GM12873 (cell line): ENCODE data around the gene NCOA5.

ENCODE experiments used
- TF ChIP-seq, protein P1 (sequence below): IDR thresholded peaks from 2 replicates; pipeline ENCODE4 v1.5.1; 2012; ENCODE audit warnings: low read depth, mild to moderate bottlenecking, moderate library complexity, low read length, control low read depth; ENCODE audit not compliant: insufficient read depth; ENCODE audit errors: missing control alignments

Gene NCOA5

GRCh38 chr20:46031014-46031569 lies 58.7 kb downstream of the NCOA5 start:
- TF ChIP-seq, protein P1, sequence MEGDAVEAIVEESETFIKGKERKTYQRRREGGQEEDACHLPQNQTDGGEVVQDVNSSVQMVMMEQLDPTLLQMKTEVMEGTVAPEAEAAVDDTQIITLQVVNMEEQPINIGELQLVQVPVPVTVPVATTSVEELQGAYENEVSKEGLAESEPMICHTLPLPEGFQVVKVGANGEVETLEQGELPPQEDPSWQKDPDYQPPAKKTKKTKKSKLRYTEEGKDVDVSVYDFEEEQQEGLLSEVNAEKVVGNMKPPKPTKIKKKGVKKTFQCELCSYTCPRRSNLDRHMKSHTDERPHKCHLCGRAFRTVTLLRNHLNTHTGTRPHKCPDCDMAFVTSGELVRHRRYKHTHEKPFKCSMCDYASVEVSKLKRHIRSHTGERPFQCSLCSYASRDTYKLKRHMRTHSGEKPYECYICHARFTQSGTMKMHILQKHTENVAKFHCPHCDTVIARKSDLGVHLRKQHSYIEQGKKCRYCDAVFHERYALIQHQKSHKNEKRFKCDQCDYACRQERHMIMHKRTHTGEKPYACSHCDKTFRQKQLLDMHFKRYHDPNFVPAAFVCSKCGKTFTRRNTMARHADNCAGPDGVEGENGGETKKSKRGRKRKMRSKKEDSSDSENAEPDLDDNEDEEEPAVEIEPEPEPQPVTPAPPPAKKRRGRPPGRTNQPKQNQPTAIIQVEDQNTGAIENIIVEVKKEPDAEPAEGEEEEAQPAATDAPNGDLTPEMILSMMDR: no peak

DNA sequence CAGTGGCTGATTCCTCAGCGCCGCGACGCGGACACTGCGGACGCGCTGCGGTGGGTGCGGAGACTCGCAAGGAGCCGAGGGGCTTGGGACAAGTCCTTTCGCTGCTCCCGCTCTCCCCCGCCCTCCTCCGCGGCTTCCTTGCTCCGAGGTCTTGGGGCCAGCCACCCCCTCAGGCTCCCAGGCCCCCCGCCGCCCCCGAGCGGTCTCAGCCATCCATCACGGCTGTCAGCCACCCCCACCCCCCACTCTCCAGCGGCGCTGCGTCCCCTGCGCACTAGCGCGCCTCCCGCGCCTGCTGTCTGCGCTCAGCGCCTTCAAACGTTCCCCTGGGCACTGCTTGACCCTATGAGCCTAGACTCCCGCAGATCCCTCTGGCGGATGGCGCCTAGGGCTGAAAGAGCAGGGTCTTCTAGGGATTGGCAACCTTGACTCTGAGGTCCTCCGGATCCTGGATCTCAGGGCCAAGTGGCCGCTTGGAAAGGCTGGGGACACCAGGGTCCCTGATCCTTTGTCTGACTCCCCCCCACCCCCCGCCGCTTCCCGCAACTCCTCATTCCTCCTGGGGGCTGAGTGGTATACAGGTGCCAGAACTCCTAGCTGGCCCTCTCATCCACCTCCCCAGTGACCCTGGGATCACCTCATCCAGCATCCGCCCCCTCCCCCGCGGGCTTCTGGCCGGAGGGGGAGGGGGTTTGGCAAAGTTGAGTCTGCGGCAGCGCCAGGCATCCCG lies 59.3 kb downstream of the NCOA5 start:
- TF ChIP-seq, protein P1: no peak

DNA sequence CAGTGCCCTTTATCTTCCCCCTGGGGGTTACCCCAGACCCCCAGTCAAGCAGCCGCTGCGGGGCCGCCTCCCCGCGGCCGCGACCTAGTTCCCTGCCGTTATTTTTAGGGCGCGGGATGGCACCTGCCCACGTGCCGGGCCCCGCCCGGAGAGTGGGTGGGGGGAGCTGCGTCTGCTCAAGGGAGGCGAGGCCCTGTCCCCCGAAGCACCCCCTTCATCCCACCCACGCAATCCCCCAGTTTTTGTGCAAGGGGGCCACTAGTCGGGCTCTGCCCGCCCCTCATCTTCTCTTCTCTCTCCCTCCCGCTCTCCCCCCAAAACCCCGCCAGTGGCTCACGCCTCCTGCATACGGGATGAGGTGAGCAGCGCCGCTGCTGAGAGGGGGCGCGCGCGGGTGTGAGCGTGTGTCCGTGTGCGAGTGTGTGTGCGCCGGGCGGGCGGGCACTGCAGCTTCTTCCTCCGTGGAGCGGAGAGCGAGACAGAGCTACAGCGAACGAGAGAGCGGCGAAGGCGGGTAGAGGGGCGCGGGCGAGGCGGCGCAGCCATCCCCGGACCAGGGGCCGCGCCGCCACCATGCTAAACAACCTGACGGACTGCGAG lies 60.9 kb downstream of the NCOA5 start, which contains the start of gene SLC12A5:
Gene SLC12A5, plus strand, starts transcription at position 444 of the 600 bp plus-strand sequence. Its CDS starts 130 bp downstream, at position 574.
- TF ChIP-seq, protein P1: no peak

DNA sequence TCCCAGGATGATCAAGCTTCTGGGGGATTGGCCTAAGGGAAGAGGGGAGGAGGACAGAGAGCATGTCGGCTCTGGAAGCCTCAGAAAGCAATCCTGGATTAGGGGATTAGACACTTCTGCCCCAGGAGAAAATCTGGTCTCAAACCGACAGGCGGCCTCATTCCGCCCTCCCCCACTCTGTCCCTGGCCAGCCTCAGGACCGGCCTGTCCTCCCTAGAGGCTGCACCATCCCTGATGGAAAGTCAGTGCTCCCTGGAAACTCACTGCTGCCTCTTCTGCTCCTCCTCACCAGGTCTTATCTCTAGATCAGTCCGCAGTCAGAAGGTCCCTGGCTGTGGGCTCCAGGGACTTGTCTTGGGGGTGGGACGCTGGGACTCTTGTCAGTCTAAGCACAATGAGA lies 61.7 kb downstream of the NCOA5 start:
- TF ChIP-seq, protein P1: no peak

GRCh38 chr20:46027245-46027853 lies 62.4 kb downstream of the NCOA5 start:
- TF ChIP-seq, protein P1: no peak

DNA sequence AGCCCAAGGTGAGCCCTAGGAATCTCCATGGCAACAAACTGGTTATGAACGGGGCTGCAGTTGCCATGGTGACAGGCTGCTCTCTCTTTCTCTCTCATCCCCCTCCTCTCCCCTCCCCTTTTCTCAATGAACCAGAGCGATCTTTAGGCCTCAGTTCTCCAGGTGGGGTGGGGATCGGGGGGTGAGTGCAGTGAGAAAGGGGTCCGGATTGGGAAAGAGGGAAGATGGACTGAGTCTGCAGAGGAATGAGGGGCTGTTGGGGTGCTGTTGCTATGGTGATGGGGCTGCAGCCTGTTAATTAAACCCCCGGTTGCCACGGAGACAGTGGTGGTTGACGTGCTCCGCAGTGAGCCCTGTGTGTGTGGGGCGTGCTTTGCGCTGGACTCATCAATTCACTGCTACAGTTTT lies 64.4 kb downstream of the NCOA5 start:
- TF ChIP-seq, protein P1: no peak

DNA sequence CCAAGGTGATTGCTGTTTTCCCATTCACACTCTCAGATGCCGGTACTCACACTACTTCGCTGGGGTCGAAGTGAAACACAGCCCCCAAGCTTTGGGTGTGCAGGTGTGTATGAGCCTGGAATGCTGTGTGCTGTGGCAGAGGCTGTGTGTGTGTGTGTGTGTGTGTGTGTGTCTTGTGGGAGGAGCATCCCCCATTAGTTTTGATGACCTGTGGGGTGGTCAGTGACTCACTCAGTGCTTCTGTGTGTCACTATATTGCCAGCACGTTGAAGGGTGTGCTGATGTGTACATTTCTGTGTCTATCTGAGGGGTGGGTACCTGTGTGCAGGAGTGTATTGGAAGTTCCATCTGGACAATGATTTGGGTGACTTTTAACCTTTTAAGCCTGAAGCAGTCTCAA lies 65.8 kb downstream of the NCOA5 start:
- TF ChIP-seq, protein P1: no peak
